Activated B cell treated with CpG ODN at 0.5 μM for 24 hours (primary cell): Measurements from ENCODE around the gene WFDC6. TPM values are rescaled to one million over a fixed set of nuclear protein-coding genes. Genes with fewer than 3 reads are reported as not detected.

Source experiments
- ATAC-seq: fragments of 200-7000 bp; cut with Tn5 transposase; one replicate; pipeline ENCODE4 v1.10.0; 2021; ENCODE audit warnings: low read depth, mild to moderate bottlenecking, moderate library complexity
- CTCF ChIA-PET: fragments of 350-600 bp; sonication (Branson Sonifier 250); formaldehyde crosslinking; loops from one replicate; lab custom pipeline; 2021; ENCODE audit warnings: antibody characterized with exemption; lab: Charles Lee
- POLR2A ChIA-PET: fragments of 350-600 bp; sonication (Branson Sonifier 250); formaldehyde crosslinking; loops from one replicate; lab custom pipeline; 2021; ENCODE audit warnings: antibody characterized with exemption; lab: Charles Lee
- DNase-seq: peaks from one replicate; pipeline ENCODE4 v3.0.0; 2022
- H3K27ac Mint-ChIP-seq: one replicate; pipeline ENCODE4 v1.8.0; 2020; ENCODE audit warnings: mixed read lengths
- H3K27me3 Mint-ChIP-seq: one replicate; pipeline ENCODE4 v1.8.0; 2021; ENCODE audit warnings: mixed read lengths
- H3K36me3 Mint-ChIP-seq: one replicate; pipeline ENCODE4 v1.8.0; 2021; ENCODE audit warnings: low read depth, mixed read lengths
- H3K4me1 Mint-ChIP-seq: one replicate; pipeline ENCODE4 v1.8.0; 2021; ENCODE audit warnings: mixed read lengths
- H3K4me3 Mint-ChIP-seq: one replicate; pipeline ENCODE4 v1.8.0; 2020; ENCODE audit warnings: mild to moderate bottlenecking, mixed read lengths
- H3K9me3 Mint-ChIP-seq: one replicate; pipeline ENCODE4 v1.8.0; 2020; ENCODE audit warnings: mixed read lengths
- CTCF ChIP-seq: fragments of 200-600 bp; IDR thresholded peaks from one replicate; pipeline ENCODE4 v1.8.0; 2022; ENCODE audit warnings: antibody characterized with exemption, mild to moderate bottlenecking
- intact Hi-C: fragments of 100-400 bp; cut with micrococcal nuclease; formaldehyde crosslinking; loops from one replicate; pipeline ENCODE4 v1.15.1; 2024
- total RNA-seq: library from RNA; stranded (reverse); gene quantifications from 2 replicates; pipeline ENCODE4 v1.2.3, GENCODE V29; 2022

WFDC6 gene
- total RNA-seq, 1 donor from 2014 or later: not detected

GRCh38 chr20:45545754-45546453, 6.6 kb upstream of the WFDC6 start:
- CTCF ChIA-PET: no interaction called here
- H3K4me3 Mint-ChIP-seq: no peak overlapping the region
- no peaks in the 10 kb centered on the region for H3K4me1 Mint-ChIP-seq
- ATAC-seq (no peak), DNase-seq (no peak)
- H3K36me3 Mint-ChIP-seq: no peaks in the 10 kb centered on the region
- H3K27ac Mint-ChIP-seq: no peak overlapping the region
- no peak for TF ChIP-seq CTCF
- peaks cover 27% of the 10 kb centered on the region for H3K27me3 Mint-ChIP-seq
- POLR2A ChIA-PET: no interaction called here
- intact Hi-C loops: loop anchor here (2.0 kb wide), 1 partner anchor 225 kb away; no protein-coding TSS in a partner anchor
- H3K9me3 Mint-ChIP-seq: peaks cover 5% of the 10 kb centered on the region

- H3K9me3 Mint-ChIP-seq: peaks cover 3% of the 10 kb centered on the region
- H3K27ac Mint-ChIP-seq: no peak overlapping the region
- CTCF ChIA-PET: no interaction called here
- no peaks in the 10 kb centered on the region for H3K4me1 Mint-ChIP-seq
- H3K4me3 Mint-ChIP-seq: no peak overlapping the region
- no peaks in the 10 kb centered on the region for H3K36me3 Mint-ChIP-seq
- H3K27me3 Mint-ChIP-seq: peaks cover 29% of the 10 kb centered on the region
- ATAC-seq (no peak), DNase-seq (no peak)
- POLR2A ChIA-PET: no interaction called here
- intact Hi-C loops: no loop called here
- no peak for TF ChIP-seq CTCF
These were observed 6.1 kb upstream of the WFDC6 start for GRCh38 chr20:45545351-45545750.

- H3K27me3 Mint-ChIP-seq: peaks cover 28% of the 10 kb centered on the region
- no peak overlapping the region for H3K4me3 Mint-ChIP-seq
- H3K4me1 Mint-ChIP-seq: no peaks in the 10 kb centered on the region
- POLR2A ChIA-PET: no interaction called here
- CTCF ChIA-PET: no interaction called here
- H3K9me3 Mint-ChIP-seq: no peaks in the 10 kb centered on the region
- H3K36me3 Mint-ChIP-seq: no peaks in the 10 kb centered on the region
- no peak for DNase-seq
- TF ChIP-seq CTCF: no peak
- no peak overlapping the region for H3K27ac Mint-ChIP-seq
- ATAC-seq: no peak
- intact Hi-C loops: no loop called here
These were observed 978 bp downstream of the WFDC6 start for GRCh38 chr20:45538209-45538799.

GRCh38 chr20:45527294-45527693, 12.0 kb downstream of the WFDC6 start:
- intact Hi-C loops: no loop called here
- no peak for TF ChIP-seq CTCF
- Mint-ChIP-seq H3K36me3 (no peaks in the 10 kb centered on the region), H3K27ac (no peak overlapping the region), H3K4me1 (no peaks in the 10 kb centered on the region), H3K27me3 (peaks cover 34% of the 10 kb centered on the region), H3K4me3 (no peak overlapping the region), H3K9me3 (no peaks in the 10 kb centered on the region)
- no peak for ATAC-seq
- CTCF ChIA-PET: no interaction called here
- POLR2A ChIA-PET: interaction anchor here (0.7 kb wide), 1 partner anchor 233 kb away, joined by 7 read pairs; no protein-coding TSS in a partner anchor
- no peak for DNase-seq

- no peak for DNase-seq
- Mint-ChIP-seq H3K27me3 (peaks cover 37% of the 10 kb centered on the region), H3K4me3 (no peak overlapping the region), H3K9me3 (peaks cover 2% of the 10 kb centered on the region), H3K4me1 (no peaks in the 10 kb centered on the region), H3K36me3 (no peaks in the 10 kb centered on the region), H3K27ac (no peak overlapping the region)
- ChIA-PET CTCF (interaction anchor here (1.1 kb wide), 1 partner anchor 247 kb away, joined by 3 read pairs; no protein-coding TSS in a partner anchor), POLR2A (no interaction called here)
- no peak for TF ChIP-seq CTCF
- no peak for ATAC-seq
- intact Hi-C loops: no loop called here
These were observed 15.5 kb downstream of the WFDC6 start for GRCh38 chr20:45523821-45524220.
